ENCODE measurements around the gene ACOT2. TPM values are rescaled to one million over a fixed set of nuclear protein-coding genes. Genes with fewer than 3 reads are reported as not detected.

ACOT2 gene
- total RNA-seq, 1 donor from 2014 or later: 7.6 TPM

DNA sequence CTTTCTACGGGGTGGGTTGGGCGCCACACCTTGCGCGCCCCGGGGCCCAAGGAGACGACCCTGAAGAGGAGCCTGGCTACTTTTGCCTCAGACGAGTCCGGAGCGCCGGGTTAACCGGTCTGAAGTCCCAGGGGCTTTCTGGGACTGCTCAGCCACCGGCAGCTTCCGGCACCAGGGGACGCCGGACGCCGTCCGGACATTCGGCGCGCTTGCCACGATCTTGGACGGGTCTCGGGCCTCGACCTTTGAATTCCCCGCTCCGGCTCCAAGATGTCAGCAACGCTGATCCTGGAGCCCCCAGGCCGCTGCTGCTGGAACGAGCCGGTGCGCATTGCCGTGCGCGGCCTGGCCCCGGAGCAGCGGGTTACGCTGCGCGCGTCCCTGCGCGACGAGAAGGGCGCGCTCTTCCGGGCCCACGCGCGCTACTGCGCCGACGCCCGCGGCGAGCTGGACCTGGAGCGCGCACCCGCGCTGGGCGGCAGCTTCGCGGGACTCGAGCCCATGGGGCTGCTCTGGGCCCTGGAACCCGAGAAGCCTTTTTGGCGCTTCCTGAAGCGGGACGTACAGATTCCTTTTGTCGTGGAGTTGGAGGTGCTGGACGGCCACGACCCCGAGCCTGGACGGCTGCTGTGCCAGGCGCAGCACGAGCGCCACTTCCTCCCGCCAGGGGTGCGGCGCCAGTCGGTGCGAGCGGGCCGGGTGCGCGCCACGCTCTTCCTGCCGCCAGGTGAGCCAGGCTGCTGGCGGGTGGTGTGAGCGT, 22.9 kb downstream of the ACOT2 start, which contains the start of gene ACOT4:
TSS of gene ACOT4 (plus strand) at position 184 of the 760 bp plus-strand sequence. CDS start at position 271, 87 bp downstream.
- Mint-ChIP-seq H3K4me1 (ENCODE audit: low read depth, unreplicated experiment) (no peaks in the 10 kb centered on the region), H3K4me3 (ENCODE audit: unreplicated experiment) (peak within 1 kb of the TSS; percentile 61), H3K27me3 (ENCODE audit: unreplicated experiment) (peaks cover 8% of the 10 kb centered on the region), H3K9me3 (ENCODE audit: unreplicated experiment) (no peaks in the 10 kb centered on the region), H3K36me3 (ENCODE audit: unreplicated experiment) (peaks cover 4% of the 10 kb centered on the region), H3K27ac (ENCODE audit: unreplicated experiment) (no peak within 1 kb of the TSS)
- TF ChIP-seq, protein P1, sequence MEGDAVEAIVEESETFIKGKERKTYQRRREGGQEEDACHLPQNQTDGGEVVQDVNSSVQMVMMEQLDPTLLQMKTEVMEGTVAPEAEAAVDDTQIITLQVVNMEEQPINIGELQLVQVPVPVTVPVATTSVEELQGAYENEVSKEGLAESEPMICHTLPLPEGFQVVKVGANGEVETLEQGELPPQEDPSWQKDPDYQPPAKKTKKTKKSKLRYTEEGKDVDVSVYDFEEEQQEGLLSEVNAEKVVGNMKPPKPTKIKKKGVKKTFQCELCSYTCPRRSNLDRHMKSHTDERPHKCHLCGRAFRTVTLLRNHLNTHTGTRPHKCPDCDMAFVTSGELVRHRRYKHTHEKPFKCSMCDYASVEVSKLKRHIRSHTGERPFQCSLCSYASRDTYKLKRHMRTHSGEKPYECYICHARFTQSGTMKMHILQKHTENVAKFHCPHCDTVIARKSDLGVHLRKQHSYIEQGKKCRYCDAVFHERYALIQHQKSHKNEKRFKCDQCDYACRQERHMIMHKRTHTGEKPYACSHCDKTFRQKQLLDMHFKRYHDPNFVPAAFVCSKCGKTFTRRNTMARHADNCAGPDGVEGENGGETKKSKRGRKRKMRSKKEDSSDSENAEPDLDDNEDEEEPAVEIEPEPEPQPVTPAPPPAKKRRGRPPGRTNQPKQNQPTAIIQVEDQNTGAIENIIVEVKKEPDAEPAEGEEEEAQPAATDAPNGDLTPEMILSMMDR (IDR thresholded peaks at IDR 0.05; ENCODE audit: partially characterized antibody, unreplicated experiment): no peak
- DNase-seq: peak; percentile 38

DNA sequence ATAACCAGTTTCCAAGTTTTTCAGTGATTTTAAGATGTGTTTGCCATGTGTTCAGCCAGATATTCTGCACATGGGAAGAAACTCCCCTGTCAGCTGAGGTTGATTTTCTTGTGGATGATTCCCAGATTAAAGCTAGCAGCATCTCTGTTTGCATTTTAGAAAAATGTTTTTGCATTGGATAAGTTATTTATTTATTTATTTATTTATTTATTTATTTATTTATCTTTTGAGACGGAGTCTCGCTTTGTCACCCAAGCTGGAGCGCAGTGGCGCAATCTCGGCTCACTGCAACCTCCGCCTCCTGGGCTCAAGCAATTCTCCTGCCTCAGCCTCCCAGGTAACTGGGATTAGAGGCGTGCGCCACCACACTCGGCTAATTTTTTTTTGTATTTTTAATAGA, 25.5 kb downstream of the ACOT2 start:
- Mint-ChIP-seq H3K27ac (ENCODE audit: unreplicated experiment) (no peak overlapping the region), H3K4me3 (ENCODE audit: unreplicated experiment) (no peak overlapping the region), H3K27me3 (ENCODE audit: unreplicated experiment) (peaks cover 8% of the 10 kb centered on the region), H3K36me3 (ENCODE audit: unreplicated experiment) (peaks cover 4% of the 10 kb centered on the region), H3K9me3 (ENCODE audit: unreplicated experiment) (no peaks in the 10 kb centered on the region), H3K4me1 (ENCODE audit: low read depth, unreplicated experiment) (no peaks in the 10 kb centered on the region)
- DNase-seq: no peak
- TF ChIP-seq, protein P1 (IDR thresholded peaks at IDR 0.05; ENCODE audit: partially characterized antibody, unreplicated experiment): no peak

DNA sequence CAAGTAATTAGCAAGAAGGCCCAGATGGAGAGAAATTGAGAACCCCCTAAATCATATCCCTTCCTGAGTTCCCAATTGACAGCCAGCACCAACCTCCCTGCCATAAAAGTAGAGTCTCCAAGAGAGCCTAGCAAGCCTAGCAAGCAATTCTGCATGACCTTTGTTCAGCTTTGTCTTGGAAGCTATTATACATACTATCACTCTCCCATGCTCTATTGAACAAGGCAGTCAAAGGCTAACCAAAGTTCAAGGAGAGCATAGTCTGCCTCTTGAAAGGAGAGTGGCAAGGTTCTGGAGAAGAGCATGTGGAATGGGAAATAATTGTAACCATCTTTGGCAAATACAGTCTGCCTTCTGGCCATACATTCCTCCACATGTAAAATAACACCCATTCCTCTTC, 30.5 kb downstream of the ACOT2 start:
- no peaks in the 10 kb centered on the region for H3K36me3 Mint-ChIP-seq (ENCODE audit: unreplicated experiment)
- H3K4me3 Mint-ChIP-seq (ENCODE audit: unreplicated experiment): no peak overlapping the region
- no peaks in the 10 kb centered on the region for H3K4me1 Mint-ChIP-seq (ENCODE audit: low read depth, unreplicated experiment)
- DNase-seq: no peak
- H3K9me3 Mint-ChIP-seq (ENCODE audit: unreplicated experiment): no peaks in the 10 kb centered on the region
- no peak overlapping the region for H3K27ac Mint-ChIP-seq (ENCODE audit: unreplicated experiment)
- TF ChIP-seq, protein P1 (IDR thresholded peaks at IDR 0.05; ENCODE audit: partially characterized antibody, unreplicated experiment): no peak
- no peaks in the 10 kb centered on the region for H3K27me3 Mint-ChIP-seq (ENCODE audit: unreplicated experiment)

DNA sequence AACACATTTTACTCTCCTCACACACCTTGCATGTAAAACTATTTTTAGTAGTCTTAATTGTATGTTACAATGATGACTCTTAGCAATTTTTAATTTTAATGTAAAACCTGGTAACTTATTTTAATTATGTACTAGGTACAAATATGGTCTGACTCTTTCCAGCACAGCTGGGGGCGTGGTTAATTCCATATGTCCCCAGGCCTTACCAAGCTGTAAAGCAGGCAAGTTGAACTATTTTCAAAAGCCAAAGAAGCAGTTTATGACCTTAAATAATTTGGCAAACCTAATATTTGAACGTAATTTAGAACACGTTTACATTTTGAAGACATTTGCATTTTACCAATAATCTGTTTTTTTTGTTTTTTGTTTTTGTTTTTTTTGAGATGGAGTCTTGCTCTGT, 34.0 kb downstream of the ACOT2 start:
- H3K27ac Mint-ChIP-seq (ENCODE audit: unreplicated experiment): no peak overlapping the region

DNA sequence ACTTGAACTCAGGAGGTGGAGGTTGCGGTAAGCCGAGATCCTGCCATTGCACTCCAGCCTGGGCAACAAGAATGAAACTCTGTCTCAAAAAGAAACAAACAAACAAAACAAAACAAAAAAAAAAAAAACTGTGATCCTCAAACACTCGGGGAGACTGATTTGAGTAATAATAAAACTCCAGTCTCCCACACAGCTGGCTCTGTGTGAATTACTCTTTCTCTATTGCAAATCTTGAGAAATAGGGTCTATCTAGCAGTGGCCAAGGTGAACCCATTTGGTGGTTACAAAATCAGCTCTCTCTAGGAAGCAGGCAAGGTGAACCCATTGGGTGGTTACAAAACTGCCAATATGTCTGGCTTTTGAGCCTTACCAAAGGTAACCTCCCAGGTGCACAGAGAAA, 37.3 kb downstream of the ACOT2 start:
- Mint-ChIP-seq H3K4me3 (ENCODE audit: unreplicated experiment) (no peak overlapping the region), H3K27ac (ENCODE audit: unreplicated experiment) (no peak overlapping the region), H3K4me1 (ENCODE audit: low read depth, unreplicated experiment) (no peaks in the 10 kb centered on the region), H3K9me3 (ENCODE audit: unreplicated experiment) (peaks cover 4% of the 10 kb centered on the region), H3K27me3 (ENCODE audit: unreplicated experiment) (peaks cover 2% of the 10 kb centered on the region), H3K36me3 (ENCODE audit: unreplicated experiment) (peaks cover 4% of the 10 kb centered on the region)
- no peak for DNase-seq
- TF ChIP-seq, protein P1 (IDR thresholded peaks at IDR 0.05; ENCODE audit: partially characterized antibody, unreplicated experiment): no peak

More for the DNA sequence above, 34.0 kb downstream of the ACOT2 start:
- no peak overlapping the region for H3K4me3 Mint-ChIP-seq (ENCODE audit: unreplicated experiment)
- no peak for DNase-seq
- H3K9me3 Mint-ChIP-seq (ENCODE audit: unreplicated experiment): no peaks in the 10 kb centered on the region
- peaks cover 4% of the 10 kb centered on the region for H3K36me3 Mint-ChIP-seq (ENCODE audit: unreplicated experiment)
- TF ChIP-seq, protein P1 (IDR thresholded peaks at IDR 0.05; ENCODE audit: partially characterized antibody, unreplicated experiment): no peak
- no peaks in the 10 kb centered on the region for H3K4me1 Mint-ChIP-seq (ENCODE audit: low read depth, unreplicated experiment)
- H3K27me3 Mint-ChIP-seq (ENCODE audit: unreplicated experiment): no peaks in the 10 kb centered on the region

Measured in glutamatergic neuron (in vitro differentiated cells).